GM12878 (cell line): ENCODE results near the gene IPCEF1. TPM values are rescaled to one million over a fixed set of nuclear protein-coding genes. Genes with fewer than 3 reads are reported as not detected.

Source experiments
- ATAC-seq: fragments of 200-7000 bp; cut with Tn5 transposase; 3 replicates; pipeline ENCODE4 v1.9.1; 2020; ENCODE audit warnings: mild to moderate bottlenecking, moderate library complexity
- BruUV-seq: library from RNA; stranded (reverse); fragments of 400-500 nt; replicated peaks from 2 replicates; lab custom pipeline; 2021; lab: Mats Ljungman, UMichigan
- CTCF ChIA-PET: fragments of 300-600 bp; sonication (Branson Sonifier 250); formaldehyde crosslinking; extraction: SDS; loops from one replicate; lab custom pipeline; 2021; ENCODE audit warnings: inconsistent platforms; lab: Yijun Ruan, JAX
- POLR2A ChIA-PET: fragments of 350-600 bp; formaldehyde crosslinking; extraction: SDS; loops from one replicate; lab custom pipeline; 2021; ENCODE audit warnings: inconsistent platforms; lab: Charles Lee
- RAD21 ChIA-PET: fragments of 300-600 bp; sonication (Branson Sonifier 250); formaldehyde crosslinking; loops from one replicate; lab custom pipeline; 2023; ENCODE audit warnings: antibody characterized with exemption; ENCODE audit not compliant: unreplicated experiment; lab: Charles Lee
- SMC1A ChIA-PET: fragments of 300-600 bp; sonication (Branson Sonifier 250); formaldehyde crosslinking; loops from one replicate; lab custom pipeline; 2023; ENCODE audit not compliant: unreplicated experiment, uncharacterized antibody; lab: Charles Lee
- DNase-seq: peaks from one replicate; pipeline ENCODE4 v3.0.0-alpha.2; 2011; ENCODE audit warnings: low read depth, low spot score
- FAIRE-seq: peaks from 3 replicates; lab custom pipeline; 2011; peaks lifted over from hg19 to GRCh38; lab: Jason Lieb, UNC
- H2AFZ ChIP-seq: 2 replicates; pipeline ENCODE4 v1.6.0; 2011; ENCODE audit warnings: low read depth, low read length, control low read depth; ENCODE audit not compliant: control insufficient read depth
- H3K27ac ChIP-seq: 2 replicates; pipeline ENCODE4 v1.5.1; 2011; ENCODE audit warnings: control low read depth; ENCODE audit not compliant: control insufficient read depth, insufficient read depth
- H3K27me3 ChIP-seq, 2 experiments: replicated peaks in 1 of 2; 2 replicates each; pipeline versions ENCODE4 v1.6.0 to v1.6.1; 2011; ENCODE audit warnings: low read length in 1 of 2; ENCODE audit not compliant: control insufficient read depth in 2 of 2, insufficient read depth in 2 of 2
- H3K36me3 ChIP-seq, 2 experiments: 2 replicates each; pipeline ENCODE4 v1.5.1; 2011; ENCODE audit warnings: low read length in 1 of 2; ENCODE audit not compliant: control insufficient read depth in 2 of 2, insufficient read depth in 2 of 2
- H3K4me1 ChIP-seq: 2 replicates; pipeline ENCODE4 v1.6.1; 2011; ENCODE audit warnings: mild to moderate bottlenecking, low read length, moderate library complexity, mixed read lengths; ENCODE audit not compliant: control insufficient read depth, insufficient read depth
- H3K4me2 ChIP-seq: 2 replicates; pipeline ENCODE4 v1.6.0; 2011; ENCODE audit warnings: control low read depth; ENCODE audit not compliant: control insufficient read depth, insufficient read depth
- H3K4me3 ChIP-seq: fragments of 200-600 bp; sonication (generic); 2 replicates; pipeline ENCODE4 v1.5.1; 2016
- H3K79me2 ChIP-seq: 2 replicates; pipeline ENCODE4 v1.6.0; 2011; ENCODE audit warnings: low read length; ENCODE audit not compliant: control insufficient read depth, insufficient read depth
- H3K9ac ChIP-seq: 2 replicates; pipeline ENCODE4 v1.8.0; 2011; ENCODE audit warnings: low read length, control low read depth, mixed read lengths; ENCODE audit not compliant: control insufficient read depth, insufficient read depth
- H3K9me3 ChIP-seq: replicated peaks from 3 replicates; pipeline ENCODE4 v1.5.1; 2011; ENCODE audit warnings: mild to moderate bottlenecking, low read length; ENCODE audit not compliant: control insufficient read depth, insufficient read depth
- H4K20me1 ChIP-seq: 2 replicates; pipeline ENCODE4 v1.6.0; 2011; ENCODE audit not compliant: control insufficient read depth, insufficient read depth
- BMI1 ChIP-seq: fragments of 450-650 bp; IDR thresholded peaks from 2 replicates; pipeline ENCODE4 v1.6.1; 2016; ENCODE audit warnings: mild to moderate bottlenecking, moderate library complexity, borderline replicate concordance
- IKZF1 ChIP-seq: fragments of 450-650 bp; conservative IDR thresholded peaks from 2 replicates; pipeline ENCODE4 v1.6.1; 2017; ENCODE audit warnings: antibody characterized with exemption, mild to moderate bottlenecking
- RELB ChIP-seq: fragments of 450-650 bp; IDR thresholded peaks from 2 replicates; pipeline ENCODE4 v1.6.1; 2017; ENCODE audit warnings: low read depth, mild to moderate bottlenecking, moderate library complexity
- SMAD1 ChIP-seq: fragments of 450-650 bp; IDR thresholded peaks from 2 replicates; pipeline ENCODE4 v1.6.1; 2018; ENCODE audit warnings: mild to moderate bottlenecking, low read depth; ENCODE audit not compliant: partially characterized antibody
- SUPT20H ChIP-seq: IDR thresholded peaks from 2 replicates; pipeline ENCODE4 v1.6.1; 2011; ENCODE audit warnings: low read depth, mild to moderate bottlenecking, low read length, moderate library complexity, borderline replicate concordance; ENCODE audit not compliant: control insufficient read depth
- WGBS: methylation state at CpG from one replicate; pipeline ENCODE4 v1.1.6; 2016; ENCODE audit warnings: low lambda C conversion rate; ENCODE audit not compliant: insufficient replicate concordance, insufficient coverage; ENCODE audit errors: missing lambda C conversion rate; 5-methylcytosine and 5-hydroxymethylcytosine counted together
- in situ Hi-C: fragments of 300-500 bp; cut with MboI; formaldehyde crosslinking; loops from 9 replicates; pipeline ENCODE4 v1.14.3; 2018; ENCODE audit warnings: mixed read lengths
- intact Hi-C: fragments of 100-400 bp; cut with micrococcal nuclease; formaldehyde crosslinking; loops from one replicate; pipeline ENCODE4 v1.14.2; 2022; ENCODE audit not compliant: unreplicated experiment
- polyA plus RNA-seq, 11 experiments: library from polyadenylated mRNA; depleted of rRNA in 4 of 11; unstranded in 6 of 11; stranded (reverse) in 5 of 11; fragments of >200 nt; fragmentation: Nextera tagmentation in 4 of 11; fragmentation: Illumina TruSeq in 1 of 11; extraction: Ambion mirVana in 4 of 11; extraction: Trizol in 1 of 11; gene quantifications; 1 replicate in 1 of 11; 2 replicates in 10 of 11; pipeline versions ENCODE4 v1.2.1 to v1.2.3, GENCODE V29; 2011 to 2016; ENCODE audit warnings: inconsistent platforms in 2 of 11, missing spikeins in 2 of 11, low read depth in 1 of 11
- total RNA-seq, 4 experiments: library from RNA; depleted of rRNA in 3 of 4; stranded (reverse); fragments of >200 nt in 3 of 4; fragmentation: Illumina TruSeq in 1 of 4; extraction: Trizol in 1 of 4; gene quantifications; 2 replicates each; pipeline versions ENCODE4 v1.2.1 to v1.2.3, GENCODE V29; 2013 to 2021

The IPCEF1 gene
- total and polyA plus RNA-seq, 10 of the 15 experiments (the other 5 are each of a cell fraction or from before 2014, with no cell fraction given): 1.3 to 137 (median 4.2) TPM

GRCh38 chr6:154232013-154232910 lies 124.3 kb downstream of the IPCEF1 start (continued):
- TF ChIP-seq SUPT20H (no peak), BMI1 (no peak)

- ATAC-seq (peak; percentile 54), FAIRE-seq (no peak)
- Histone ChIP-seq H3K9me3 (no peaks in the 10 kb centered on the region; the same call in 2 of the 3 replicates), H4K20me1 (no peaks in the 10 kb centered on the region), H3K79me2 (peaks cover 46% of the 10 kb centered on the region), H3K4me2 (peak overlapping the region; percentile 14; the same call in 1 of the 2 replicates)
- POLR2A ChIA-PET: interaction anchor here (1.0 kb wide), 1 partner anchor 10 kb away, joined by 3 read pairs; no protein-coding TSS in a partner anchor
- TF ChIP-seq IKZF1 (peak; percentile 25; the same call in 1 of the 2 replicates), RELB (0 out of 2 replicates have a peak, but pooled peaks have one; percentile 38), SMAD1 (no peak)
- TF ChIP-seq, all 136 proteins: peak for 2
- Histone ChIP-seq H3K9ac (no peak overlapping the region), H3K4me3 (no peak overlapping the region), H3K4me1 (peaks cover 9% of the 10 kb centered on the region), H3K27ac (peak overlapping the region; percentile 30; the same call in 1 of the 2 replicates), H3K27me3 (no peaks in the 10 kb centered on the region), H3K36me3 (peaks cover 0 to 4% of the 10 kb centered on the region in 2 experiments; a peak in 2 of 4 replicates), H2AFZ (no peak overlapping the region)
- intact Hi-C loops: loop anchor here (1.0 to 5.0 kb wide), 3 partner anchors 18 to 74 kb away; no protein-coding TSS in a partner anchor
- ChIA-PET RAD21 (interaction anchor here (1.0 to 2.0 kb wide), 4 partner anchors 14 to 74 kb away, joined by 4 to 6 read pairs (median 4); no protein-coding TSS in a partner anchor), CTCF (interaction anchor here (0.6 to 1.7 kb wide), 2 partner anchors 42 to 452 kb away, joined by 3 read pairs; no protein-coding TSS in a partner anchor), SMC1A (interaction anchor here (1.3 to 10.9 kb wide), 5 partner anchors 8 to 74 kb away, joined by 3 to 152 read pairs (median 7); no protein-coding TSS in a partner anchor)
- no peak for DNase-seq
- 82% methylated on average over 5 of the region's 5 CpGs for WGBS
- in situ Hi-C loops: loop anchor here (25.0 kb wide), 1 partner anchor 1244 kb away; the partner anchor contains the start of gene FBXO5
- no TSS peak for BruUV-seq
Measured at GRCh38 chr6:154230910-154231595, 125.5 kb downstream of the IPCEF1 start.
